IMR-90 (cell line): ENCODE data around the gene ZNF827. TPM values are rescaled to one million over a fixed set of nuclear protein-coding genes. Genes with fewer than 3 reads are reported as not detected.

Experiments
- ATAC-seq: fragments of 200-7000 bp; cut with Tn5 transposase; 2 replicates; pipeline ENCODE4 v1.9.1; 2020; ENCODE audit warnings: low read depth, mild to moderate bottlenecking, moderate library complexity
- BruUV-seq: library from RNA; stranded (reverse); fragments of 400-500 nt; replicated peaks from 2 replicates; lab custom pipeline; 2021; lab: Mats Ljungman, UMichigan
- CTCF ChIA-PET: fragments of 300-600 bp; formaldehyde crosslinking; extraction: SDS; loops from one replicate; lab custom pipeline; 2021; ENCODE audit warnings: antibody characterized with exemption; lab: Yijun Ruan, JAX
- POLR2A ChIA-PET: fragments of 300-600 bp; sonication (Branson Sonifier 250); formaldehyde crosslinking; loops from one replicate; lab custom pipeline; 2022; ENCODE audit warnings: antibody characterized with exemption; ENCODE audit not compliant: unreplicated experiment; lab: Charles Lee
- DNase-seq: peaks from one replicate; pipeline ENCODE4 v3.0.0; 2013
- H2AFZ ChIP-seq: replicated peaks from 2 replicates; pipeline ENCODE3; 2013; ENCODE audit warnings: low read length, mild to moderate bottlenecking; ENCODE audit not compliant: poor library complexity
- H2AK5ac ChIP-seq: 2 replicates; pipeline ENCODE4 v1.6.1; 2013; ENCODE audit warnings: low read depth, low read length, inconsistent platforms
- H2AK9ac ChIP-seq: replicated peaks from 2 replicates; pipeline ENCODE3; 2013; ENCODE audit warnings: mild to moderate bottlenecking, low read depth, low read length, moderate library complexity; ENCODE audit not compliant: poor library complexity
- H2BK120ac ChIP-seq: 2 replicates; pipeline ENCODE4 v1.6.1; 2013; ENCODE audit warnings: low read depth, low read length, inconsistent platforms
- H2BK15ac ChIP-seq: 3 replicates; pipeline ENCODE4 v1.6.1; 2013; ENCODE audit warnings: low read depth, low read length, inconsistent platforms
- H2BK20ac ChIP-seq: 2 replicates; pipeline ENCODE4 v1.6.1; 2013; ENCODE audit warnings: low read depth, mild to moderate bottlenecking, inconsistent platforms, low read length, moderate library complexity
- H2BK5ac ChIP-seq: 2 replicates; pipeline ENCODE4 v1.6.1; 2013; ENCODE audit warnings: mild to moderate bottlenecking, low read depth, low read length, inconsistent platforms; ENCODE audit not compliant: poor library complexity, severe bottlenecking
- H3K14ac ChIP-seq: replicated peaks from 2 replicates; pipeline ENCODE4 v1.6.1; 2013; ENCODE audit warnings: low read depth, low read length, inconsistent platforms
- H3K18ac ChIP-seq: 2 replicates; pipeline ENCODE4 v1.6.1; 2013; ENCODE audit warnings: low read depth, low read length, control low read depth
- H3K23ac ChIP-seq: 2 replicates; pipeline ENCODE4 v1.6.1; 2013; ENCODE audit warnings: low read depth, low read length, inconsistent platforms
- H3K27ac ChIP-seq: 2 replicates; pipeline ENCODE4 v1.5.1; 2013; ENCODE audit warnings: mild to moderate bottlenecking, control low read depth, low read length; ENCODE audit not compliant: insufficient read depth
- H3K27me3 ChIP-seq: 2 replicates; pipeline ENCODE4 v1.6.1; 2013; ENCODE audit warnings: low read length; ENCODE audit not compliant: control insufficient read depth, insufficient read depth
- H3K36me3 ChIP-seq: 2 replicates; pipeline ENCODE4 v1.6.1; 2013; ENCODE audit warnings: low read length, mixed read lengths; ENCODE audit not compliant: control insufficient read depth, insufficient read depth
- H3K4ac ChIP-seq: 2 replicates; pipeline ENCODE4 v1.6.1; 2013; ENCODE audit warnings: low read depth, low read length, inconsistent platforms
- H3K4me1 ChIP-seq: 2 replicates; pipeline ENCODE4 v1.6.1; 2013; ENCODE audit warnings: low read length, mixed read lengths; ENCODE audit not compliant: control insufficient read depth, insufficient read depth
- H3K4me2 ChIP-seq: 2 replicates; pipeline ENCODE4 v1.6.1; 2013; ENCODE audit warnings: low read depth, mild to moderate bottlenecking, control low read depth, low read length, moderate library complexity
- H3K4me3 ChIP-seq: 2 replicates; pipeline ENCODE4 v1.5.1; 2013; ENCODE audit warnings: low read depth, mild to moderate bottlenecking, control low read depth, low read length, moderate library complexity; ENCODE audit not compliant: insufficient read depth
- H3K56ac ChIP-seq: 2 replicates; pipeline ENCODE4 v1.6.1; 2013; ENCODE audit warnings: low read length, inconsistent platforms; ENCODE audit not compliant: insufficient read depth; ENCODE audit errors: extremely low read depth
- H3K79me1 ChIP-seq, 2 experiments: 2 replicates each; pipeline ENCODE4 v1.6.1; 2013; ENCODE audit warnings: low read length in 2 of 2, inconsistent platforms in 1 of 2, low read depth in 1 of 2
- H3K9ac ChIP-seq: 2 replicates; pipeline ENCODE4 v1.6.1; 2013; ENCODE audit warnings: low read depth, low read length, control low read depth
- H3K9me1 ChIP-seq: 2 replicates; pipeline ENCODE4 v1.6.1; 2013; ENCODE audit warnings: low read length, inconsistent platforms; ENCODE audit not compliant: insufficient read depth
- H3K9me3 ChIP-seq: 2 replicates; pipeline ENCODE4 v1.6.1; 2013; ENCODE audit warnings: low read length; ENCODE audit not compliant: control insufficient read depth, insufficient read depth
- H4K20me1 ChIP-seq: 2 replicates; pipeline ENCODE4 v1.6.1; 2013; ENCODE audit warnings: low read length, inconsistent platforms; ENCODE audit not compliant: insufficient read depth
- H4K5ac ChIP-seq: 2 replicates; pipeline ENCODE4 v1.6.1; 2013; ENCODE audit warnings: mild to moderate bottlenecking, low read depth, low read length, control low read depth
- H4K8ac ChIP-seq, 2 experiments: 2 replicates each; pipeline ENCODE4 v1.6.1; 2013; ENCODE audit warnings: low read depth in 2 of 2, low read length in 2 of 2, control low read depth in 1 of 2, inconsistent platforms in 1 of 2
- H4K91ac ChIP-seq: 2 replicates; pipeline ENCODE4 v1.6.1; 2013; ENCODE audit warnings: low read depth, low read length, inconsistent platforms; ENCODE audit not compliant: insufficient read depth
- MAZ ChIP-seq: IDR thresholded peaks from 2 replicates; pipeline ENCODE4 v1.6.1; 2012; ENCODE audit warnings: low read depth, mild to moderate bottlenecking, low read length, improper control_type of control experiment, moderate library complexity, borderline replicate concordance
- POLR2A ChIP-seq: IDR thresholded peaks from 2 replicates; pipeline ENCODE4 v1.6.1; 2012; ENCODE audit warnings: mild to moderate bottlenecking, low read depth, low read length
- WGBS, 2 experiments: methylation state at CpG; one replicate each; pipeline versions ENCODE4 v1.1.5 to v1.1.7; 2013; ENCODE audit warnings: missing lambda C conversion rate in 2 of 2; ENCODE audit not compliant: insufficient read length in 1 of 2; ENCODE audit errors: extremely low coverage in 2 of 2; 5-methylcytosine and 5-hydroxymethylcytosine counted together
- dilution Hi-C: fragments of 300-500 bp; cut with HindIII; formaldehyde crosslinking; loops from one replicate; pipeline ENCODE4 v1.14.3; 2018; ENCODE audit warnings: low sequenced_read_pairs; ENCODE audit not compliant: unreplicated experiment
- in situ Hi-C: fragments of 300-500 bp; cut with MboI; formaldehyde crosslinking; loops from 3 replicates; pipeline ENCODE4 v1.14.3; 2019; ENCODE audit warnings: low sequenced_read_pairs, inconsistent platforms, mixed read lengths
- intact Hi-C: fragments of 100-400 bp; cut with micrococcal nuclease; formaldehyde crosslinking; loops from 2 replicates; pipeline ENCODE4 v1.10.0; 2022
- polyA plus RNA-seq, 3 experiments: library from polyadenylated mRNA; depleted of rRNA; stranded (reverse); fragments of >200 nt; gene quantifications; 2 replicates each; pipeline ENCODE4 v1.2.3, GENCODE V29; 2012; ENCODE audit warnings: low replicate concordance in 1 of 3
- total RNA-seq: library from RNA; depleted of rRNA; stranded (reverse); fragments of >200 nt; gene quantifications from 2 replicates; pipeline ENCODE4 v1.2.3, GENCODE V29; 2012

Gene ZNF827
- total and polyA plus RNA-seq, 2 of the 4 experiments (the other 2 are of a cell fraction): 6.6 to 31.7 TPM

GRCh38 chr4:145757188-145757587, 181.4 kb downstream of the ZNF827 start:
- H3K4me3 ChIP-seq: no peak overlapping the region
- ChIA-PET CTCF (no interaction called here), POLR2A (no interaction called here)
- dilution Hi-C loops (no loop called here), intact Hi-C loops (no loop called here), in situ Hi-C loops (no loop called here)
- no CpG with 5 or more reads among the region's 1 CpG for WGBS, 2 experiments
- H3K36me3 ChIP-seq: peaks cover 15% of the 10 kb centered on the region
- TF ChIP-seq POLR2A (no peak), MAZ (no peak)
- no peak overlapping the region for H2BK120ac ChIP-seq
- no peak overlapping the region for H3K9ac ChIP-seq
- H3K18ac ChIP-seq: no peak overlapping the region
- no peak overlapping the region for H2AK5ac ChIP-seq
- no peak overlapping the region for H3K56ac ChIP-seq
- no peaks in the 10 kb centered on the region for H3K4me1 ChIP-seq
- H3K9me1 ChIP-seq: peaks cover 8% of the 10 kb centered on the region; the same call in 1 of the 2 replicates
- no peak overlapping the region for H2BK15ac ChIP-seq
- H2AK9ac ChIP-seq: no peak overlapping the region
- no peak overlapping the region for H2BK5ac ChIP-seq
- H4K91ac ChIP-seq: no peak overlapping the region
- DNase-seq: no peak
- H4K8ac ChIP-seq: no peak overlapping the region
- no peak for ATAC-seq
- H3K4ac ChIP-seq: no peak overlapping the region
- no peak overlapping the region for H3K23ac ChIP-seq
- no peaks in the 10 kb centered on the region for H4K20me1 ChIP-seq
- BruUV-seq: no TSS peak
- H2BK20ac ChIP-seq: no peak overlapping the region
- no peaks in the 10 kb centered on the region for H3K9me3 ChIP-seq
- H3K27ac ChIP-seq: no peak overlapping the region
- no peaks in the 10 kb centered on the region for H3K27me3 ChIP-seq
- 0 out of 4 replicates have a peak, but pooled peaks cover 0 to 4% of the 10 kb centered on the region in 2 experiments for H3K79me1 ChIP-seq
- no peak overlapping the region for H2AFZ ChIP-seq
- H4K5ac ChIP-seq: no peak overlapping the region
- H3K14ac ChIP-seq: no peak overlapping the region
- no peak overlapping the region for H3K4me2 ChIP-seq
